GM21447 (cell line): ENCODE results near the gene ZBTB7C.
"Not testable (repeated sequence)": the region's sequence is repeated elsewhere in the genome, so short reads cannot be mapped to it uniquely, and the experiment has no call there.

ENCODE experiments used
- ATAC-seq: cut with Tn5 transposase; IDR thresholded peaks from one replicate; pipeline ENCODE4 v1.9.1; 2021; ENCODE audit not compliant: unreplicated experiment

ZBTB7C gene

GRCh38 chr18:48408727-48409590 is at the start of gene ZBTB7C:
TSS of gene ZBTB7C (minus strand) at chr18:48409383.
- no peak for ATAC-seq

- ATAC-seq: no peak
These were observed 47.7 kb upstream of the ZBTB7C start for GRCh38 chr18:48456838-48457237.

- no peak for ATAC-seq
These were observed 46.6 kb upstream of the ZBTB7C start for GRCh38 chr18:48455555-48456478.

GRCh38 chr18:48454261-48454757 is 45.1 kb upstream of the ZBTB7C start:
- ATAC-seq: no peak

DNA sequence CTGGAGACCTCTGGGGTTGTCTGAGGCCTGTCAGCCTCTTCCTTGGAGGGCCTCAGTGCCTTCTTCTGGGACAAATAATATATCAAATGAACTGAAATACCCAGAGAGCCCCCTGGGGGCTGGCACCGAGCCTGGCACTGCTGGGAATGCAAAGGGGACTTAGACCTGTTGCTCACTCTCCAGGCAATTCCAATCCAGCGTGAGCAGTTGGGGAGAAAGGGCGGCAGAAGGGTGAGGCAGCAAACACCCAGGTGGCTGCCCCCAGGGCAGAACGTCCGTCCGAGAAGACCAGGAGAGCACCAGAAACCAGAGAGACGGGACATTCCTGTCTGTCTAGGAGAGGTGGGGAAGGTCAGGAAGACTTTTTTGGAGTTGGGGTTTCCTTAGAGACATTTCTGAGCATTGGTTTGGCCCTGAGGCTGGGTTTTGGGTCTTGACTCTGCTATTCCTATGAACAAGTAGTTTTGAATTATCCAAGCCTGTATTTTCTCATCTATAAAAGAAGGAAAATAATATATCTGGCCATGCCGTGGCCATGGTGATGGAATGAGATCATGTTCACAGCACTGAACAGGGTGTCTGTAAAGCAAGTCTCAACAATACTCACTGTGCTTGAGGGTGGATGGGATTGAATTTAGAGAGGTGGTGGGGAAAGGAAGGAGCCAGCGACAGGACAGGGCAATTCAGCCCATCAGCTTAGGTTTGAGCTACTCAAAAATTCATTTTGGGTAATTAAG is 44.3 kb upstream of the ZBTB7C start:
- ATAC-seq: no peak

- ATAC-seq: no peak
These were observed 43.7 kb upstream of the ZBTB7C start for GRCh38 chr18:48452861-48453323.

DNA sequence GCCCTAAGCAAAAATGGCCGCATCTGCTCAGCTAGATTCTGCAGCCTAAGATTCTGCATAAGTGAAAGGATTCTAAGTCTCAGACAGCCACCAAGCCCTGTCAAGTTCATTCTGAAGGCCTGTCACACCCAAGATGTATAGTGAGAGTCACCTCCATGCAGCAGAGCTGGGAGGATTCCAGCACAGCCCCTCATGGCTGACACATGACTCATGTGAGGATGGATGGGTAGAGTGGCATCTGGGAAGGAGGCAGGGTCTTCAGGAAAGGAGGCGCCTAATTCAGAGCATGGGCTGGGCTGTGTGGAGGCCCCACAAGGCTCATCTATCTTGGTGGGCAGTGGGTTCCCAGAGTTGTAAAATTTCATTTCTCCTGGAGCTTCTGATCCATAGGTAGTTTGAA is 41.5 kb upstream of the ZBTB7C start:
- no peak for ATAC-seq

DNA sequence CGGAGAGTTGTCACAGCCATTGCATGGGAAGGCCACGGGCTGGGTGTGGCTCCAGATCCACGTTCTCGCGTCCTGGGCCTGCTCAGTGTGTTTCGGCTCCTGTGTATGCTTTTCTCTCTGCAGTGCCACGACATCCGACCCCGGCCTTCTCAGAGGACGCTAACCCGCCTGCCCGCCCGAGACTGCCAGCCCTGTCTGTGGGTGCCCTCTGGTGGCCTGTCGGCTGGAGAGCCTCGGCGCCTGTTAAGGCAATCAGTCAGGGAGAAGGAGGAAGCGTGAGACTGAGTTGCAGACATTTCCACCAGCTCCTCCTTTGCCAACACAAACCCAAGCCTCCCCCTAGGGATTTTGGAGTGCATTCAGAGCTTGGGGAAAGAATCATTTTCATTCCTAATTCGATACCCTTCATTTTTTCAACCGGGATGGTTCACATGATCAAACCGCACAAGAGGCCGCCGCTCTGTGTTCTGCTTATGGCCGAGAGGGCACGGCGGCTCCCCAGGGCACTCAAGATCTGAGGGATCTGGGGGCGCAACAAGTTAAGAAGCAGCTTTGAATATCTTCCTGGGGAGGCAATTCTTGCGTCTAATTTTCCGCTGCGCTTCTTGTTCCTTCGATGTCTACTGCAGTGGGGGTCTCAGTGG is 37.5 kb upstream of the ZBTB7C start:
- ATAC-seq: no peak

DNA sequence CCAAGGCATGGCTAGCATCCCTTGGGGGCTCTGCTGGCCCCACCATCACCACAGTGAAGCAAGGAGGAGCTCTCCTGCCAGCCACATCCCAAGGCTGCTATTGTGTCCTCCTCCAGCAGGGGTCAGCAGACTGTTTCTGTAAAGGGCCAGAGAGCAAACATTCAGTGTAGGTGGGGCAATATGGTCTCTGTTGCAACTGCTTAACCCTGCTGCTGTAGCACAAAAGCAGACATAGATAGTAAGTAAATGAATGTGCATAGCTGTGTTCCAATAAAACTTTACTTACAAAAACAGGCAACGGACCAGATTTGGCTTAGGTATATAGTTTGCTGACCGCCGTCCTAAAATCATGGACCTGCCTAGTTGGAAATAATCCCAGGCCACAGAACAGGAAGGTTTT is 36.4 kb upstream of the ZBTB7C start:
- ATAC-seq: peak; percentile 65

DNA sequence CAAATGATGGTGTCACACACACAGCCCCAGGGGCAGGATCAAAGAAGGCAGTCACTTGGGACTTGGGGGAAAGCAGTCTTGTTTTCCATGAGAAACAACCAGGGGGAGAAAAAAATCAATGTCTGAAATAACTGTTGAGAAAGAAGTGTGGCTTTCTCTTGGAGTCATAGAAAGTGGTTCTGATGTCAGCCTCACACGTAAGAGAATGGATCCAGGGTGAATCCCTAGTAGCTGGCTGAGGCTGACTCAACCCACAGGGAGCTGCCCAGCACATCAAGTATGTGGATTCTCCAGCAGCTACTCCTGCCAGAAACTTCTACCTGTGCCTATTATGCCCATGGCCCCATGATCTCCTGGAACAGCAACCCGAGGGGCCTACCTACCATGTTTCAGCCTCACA is 33.6 kb upstream of the ZBTB7C start:
- ATAC-seq: no peak

DNA sequence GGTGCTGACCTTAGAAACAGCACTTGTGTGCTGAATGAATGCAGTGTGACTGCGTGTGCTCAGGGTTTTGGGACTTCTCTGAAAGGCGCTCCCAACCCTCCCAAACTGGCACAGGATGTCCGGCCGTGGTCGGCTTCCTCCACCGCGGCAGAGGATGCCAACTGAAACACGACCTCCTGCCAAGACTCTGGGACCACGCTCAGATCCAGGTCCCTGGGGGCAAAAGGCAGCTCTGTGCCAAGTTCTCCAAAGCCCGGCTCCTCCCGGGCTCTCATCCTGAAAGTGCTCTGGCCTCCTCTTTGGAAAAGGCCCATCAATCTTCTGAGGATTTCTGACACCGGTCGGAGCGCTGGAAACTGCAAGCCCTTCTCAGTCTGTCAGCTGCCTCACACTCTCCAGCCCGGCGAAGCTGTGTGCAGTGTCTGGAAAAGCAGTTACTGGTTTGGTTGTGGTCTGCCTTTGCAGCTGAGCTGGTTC is 32.3 kb upstream of the ZBTB7C start:
- no peak for ATAC-seq

DNA sequence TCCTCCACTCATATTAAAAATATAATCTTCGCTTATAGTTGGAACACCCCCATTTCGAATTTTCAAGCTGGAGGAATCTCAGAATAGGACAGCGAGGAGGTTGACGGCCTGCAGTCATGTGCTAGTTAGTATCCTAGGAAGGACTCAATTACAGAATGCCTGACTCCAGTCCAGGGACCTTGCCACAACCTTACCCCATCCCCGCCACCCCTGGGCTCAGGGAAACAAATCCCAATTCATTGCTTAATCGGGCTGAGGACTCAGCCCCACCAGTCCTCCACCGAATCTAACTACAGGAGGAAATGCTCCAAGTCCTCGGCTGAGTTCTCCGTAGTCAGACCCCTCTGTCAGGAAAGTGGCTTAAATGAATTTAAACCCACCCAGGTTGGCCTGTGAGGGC is 31.7 kb upstream of the ZBTB7C start:
- no peak for ATAC-seq

- ATAC-seq: no peak
These were observed 27.7 kb upstream of the ZBTB7C start for GRCh38 chr18:48436907-48437306.

DNA sequence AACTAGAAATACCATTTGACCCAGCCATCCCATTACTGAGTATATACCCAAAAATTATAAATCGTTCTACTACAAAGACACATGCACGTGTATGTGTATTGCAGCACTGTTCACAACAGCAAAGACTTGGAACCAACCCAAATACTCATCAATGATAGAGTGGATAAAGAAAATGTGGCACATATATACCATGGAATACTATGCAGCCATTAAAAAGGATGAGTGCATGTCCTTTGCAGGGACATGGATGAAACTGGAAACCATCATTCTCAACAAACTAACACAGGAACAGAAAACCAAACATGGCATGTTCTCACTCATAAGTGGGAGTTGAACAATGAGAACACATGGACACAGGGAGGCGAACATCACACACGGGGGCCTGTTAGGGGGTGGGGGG is 25.2 kb upstream of the ZBTB7C start:
- not testable (repeated sequence) for ATAC-seq

- ATAC-seq: no peak
These were observed 24.4 kb upstream of the ZBTB7C start for GRCh38 chr18:48433541-48433940.

DNA sequence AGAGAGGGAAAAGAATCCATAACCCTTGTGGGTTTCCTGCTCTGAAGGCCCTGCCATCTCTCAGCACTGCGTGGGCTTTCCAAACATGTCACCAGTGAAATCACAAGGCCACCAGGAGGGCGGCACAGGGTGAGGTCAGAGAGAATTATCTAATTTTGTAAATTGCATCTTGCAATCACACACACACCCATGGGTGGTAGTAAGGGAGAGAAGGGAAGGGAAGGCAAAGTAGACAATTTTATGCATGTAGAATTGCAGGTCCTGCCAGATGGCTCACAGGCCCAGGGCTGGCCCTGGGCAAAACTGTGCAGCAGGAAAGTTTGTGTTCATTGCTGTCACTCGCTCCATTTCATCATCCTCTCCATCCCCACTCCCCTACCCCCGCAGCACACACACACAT is 21.0 kb upstream of the ZBTB7C start:
- ATAC-seq: no peak

- no peak for ATAC-seq
These were observed 19.4 kb upstream of the ZBTB7C start for GRCh38 chr18:48428475-48429177.

DNA sequence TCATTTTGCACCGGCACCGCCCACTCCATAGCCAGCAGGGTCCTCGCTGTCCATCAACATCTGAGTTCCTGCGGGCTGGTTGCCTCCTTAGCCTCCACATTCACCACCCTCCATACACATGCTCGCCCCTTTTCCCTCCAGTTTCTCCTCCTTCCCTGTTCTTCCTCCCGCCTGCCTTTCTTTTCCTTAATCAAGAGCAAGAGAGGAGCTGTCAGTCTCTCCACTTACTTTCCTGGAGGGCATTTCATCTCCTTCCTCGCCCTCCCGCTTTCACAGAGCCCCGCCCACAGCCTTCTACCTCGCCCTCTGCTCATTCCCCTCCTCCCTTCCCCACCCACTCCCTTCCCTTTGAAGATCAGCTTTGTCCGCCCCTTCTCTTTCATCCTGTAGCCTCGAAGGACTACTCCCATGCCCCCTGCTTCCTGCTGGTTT is 13.8 kb upstream of the ZBTB7C start:
- no peak for ATAC-seq

DNA sequence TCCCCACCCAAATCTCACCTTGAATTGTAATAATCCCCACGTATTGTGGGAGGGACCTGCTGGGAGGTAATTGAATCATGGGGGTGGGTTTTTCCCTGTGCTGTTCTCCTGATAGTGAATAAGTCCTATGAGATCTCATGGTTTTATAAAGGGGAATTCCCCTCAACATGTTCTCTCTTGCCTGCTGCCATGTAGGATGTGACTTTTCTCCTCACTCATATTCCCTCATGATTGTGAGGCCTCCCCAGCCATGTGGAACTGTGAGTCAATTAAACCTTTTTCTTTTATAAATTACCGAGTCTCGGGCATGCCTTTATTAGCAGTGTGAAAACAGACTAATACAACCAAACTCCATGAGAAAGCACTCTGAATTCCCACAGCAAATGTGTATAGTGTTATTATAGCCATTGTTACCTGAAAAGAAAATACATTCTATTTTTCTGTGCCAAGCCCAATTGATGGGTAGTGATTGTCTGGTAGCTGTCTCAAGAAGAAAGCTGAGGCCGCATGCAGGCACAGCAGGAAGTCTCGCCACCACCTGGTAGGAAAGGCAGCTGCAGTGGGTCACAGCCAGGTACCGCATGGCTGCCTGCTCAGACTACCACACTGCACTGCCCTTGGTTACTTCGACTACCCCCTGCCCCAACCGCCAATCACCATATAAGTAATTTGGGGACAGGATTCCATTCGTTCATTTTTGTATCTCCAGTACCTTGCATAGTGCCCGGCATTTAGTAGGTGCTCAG is 10.3 kb upstream of the ZBTB7C start:
- ATAC-seq: no peak
